Neuronal stem cell (in vitro differentiated cells): ENCODE measurements around the gene NKAIN4.

ENCODE experiments used
- DNase-seq: peaks from one replicate; pipeline ENCODE4 v3.0.0-alpha.2; 2013; ENCODE audit warnings: low spot score
- H2AFZ ChIP-seq: one replicate; pipeline ENCODE4 v1.6.1; 2013; ENCODE audit warnings: mild to moderate bottlenecking, low read length, inconsistent platforms
- H2AK5ac ChIP-seq: 2 replicates; pipeline ENCODE4 v1.6.1; 2013; ENCODE audit warnings: low read depth, mild to moderate bottlenecking, inconsistent platforms, low read length, moderate library complexity, mixed read lengths
- H2BK120ac ChIP-seq: 2 replicates; pipeline ENCODE4 v1.6.1; 2013; ENCODE audit warnings: low read depth, mild to moderate bottlenecking, inconsistent platforms, low read length, moderate library complexity, mixed read lengths
- H2BK12ac ChIP-seq: one replicate; pipeline ENCODE4 v1.6.1; 2013; ENCODE audit warnings: low read length, inconsistent platforms
- H2BK15ac ChIP-seq: 2 replicates; pipeline ENCODE4 v1.6.1; 2013; ENCODE audit warnings: mild to moderate bottlenecking, low read length, inconsistent platforms, mixed read lengths
- H2BK5ac ChIP-seq: one replicate; pipeline ENCODE4 v1.6.1; 2013; ENCODE audit warnings: inconsistent platforms, mild to moderate bottlenecking, low read length, moderate library complexity
- H3K14ac ChIP-seq: one replicate; pipeline ENCODE4 v1.6.1; 2013; ENCODE audit warnings: low read length, inconsistent platforms
- H3K18ac ChIP-seq: 2 replicates; pipeline ENCODE4 v1.6.1; 2013; ENCODE audit warnings: low read length, inconsistent platforms
- H3K23ac ChIP-seq: 2 replicates; pipeline ENCODE4 v1.6.1; 2013; ENCODE audit warnings: low read depth, mild to moderate bottlenecking, mixed read lengths, low read length, inconsistent platforms; ENCODE audit not compliant: poor library complexity
- H3K27ac ChIP-seq: replicated peaks from 3 replicates; pipeline ENCODE4 v1.5.1; 2013; ENCODE audit warnings: low read length, inconsistent platforms
- H3K27me3 ChIP-seq, 3 experiments: 2 replicates each; pipeline ENCODE4 v1.6.1; 2013; ENCODE audit warnings: low read length in 3 of 3, mild to moderate bottlenecking in 2 of 3, inconsistent platforms in 1 of 3, low read depth in 1 of 3, mixed read lengths in 1 of 3, moderate library complexity in 1 of 3; ENCODE audit not compliant: control insufficient read depth in 3 of 3, insufficient read depth in 3 of 3
- H3K36me3 ChIP-seq, 2 donors: replicated peaks in 1 of 2; 2 replicates each; pipeline ENCODE4 v1.6.1; 2013; ENCODE audit warnings: low read length in 2 of 2; ENCODE audit not compliant: control insufficient read depth in 2 of 2, insufficient read depth in 2 of 2
- H3K4ac ChIP-seq: 2 replicates; pipeline ENCODE4 v1.6.1; 2013; ENCODE audit warnings: inconsistent platforms, mild to moderate bottlenecking, low read length, moderate library complexity
- H3K4me1 ChIP-seq, 2 donors: 1 replicate in 1 of 2; 2 replicates in 1 of 2; pipeline ENCODE4 v1.6.1; 2013; ENCODE audit warnings: low read length in 2 of 2, low read depth in 1 of 2; ENCODE audit not compliant: control insufficient read depth in 2 of 2, insufficient read depth in 1 of 2
- H3K4me2 ChIP-seq: one replicate; pipeline ENCODE4 v1.6.1; 2013; ENCODE audit warnings: mild to moderate bottlenecking, low read length, inconsistent platforms; ENCODE audit not compliant: insufficient read depth, poor library complexity, severe bottlenecking
- H3K4me3 ChIP-seq, 2 donors: 2 replicates each; pipeline ENCODE4 v1.5.1; 2013; ENCODE audit warnings: low read length in 2 of 2, mild to moderate bottlenecking in 2 of 2, inconsistent platforms in 1 of 2, moderate library complexity in 1 of 2
- H3K79me1 ChIP-seq: one replicate; pipeline ENCODE4 v1.6.1; 2013; ENCODE audit warnings: low read depth, mild to moderate bottlenecking, inconsistent platforms, low read length, moderate library complexity
- H3K9ac ChIP-seq: one replicate; pipeline ENCODE4 v1.6.1; 2013; ENCODE audit warnings: mild to moderate bottlenecking, low read depth, low read length, inconsistent platforms; ENCODE audit not compliant: poor library complexity
- H3K9me3 ChIP-seq, 2 donors: replicated peaks in 1 of 2; 2 replicates each; pipeline versions ENCODE3 to v1.6.1; 2013; ENCODE audit warnings: low read length in 2 of 2, mild to moderate bottlenecking in 2 of 2, inconsistent platforms in 1 of 2, low read depth in 1 of 2, mixed read lengths in 1 of 2, moderate library complexity in 1 of 2; ENCODE audit not compliant: control insufficient read depth in 2 of 2, insufficient read depth in 1 of 2
- H4K8ac ChIP-seq: one replicate; pipeline ENCODE4 v1.6.1; 2013; ENCODE audit warnings: low read depth, mild to moderate bottlenecking, inconsistent platforms, low read length, moderate library complexity
- H4K91ac ChIP-seq: one replicate; pipeline ENCODE4 v1.6.1; 2013; ENCODE audit warnings: low read length, low read depth, mild to moderate bottlenecking, inconsistent platforms; ENCODE audit not compliant: poor library complexity
- WGBS, 2 donors: extraction: QIAGEN DNeasy Blood & Tissue Kit; methylation state at CpG; one replicate each; pipeline ENCODE4 v1.1.7; 2013; ENCODE audit warnings: missing lambda C conversion rate in 2 of 2, mixed read lengths in 1 of 2; ENCODE audit not compliant: insufficient read length in 2 of 2, insufficient replicate concordance in 1 of 2; ENCODE audit errors: extremely low coverage in 2 of 2; 5-methylcytosine and 5-hydroxymethylcytosine counted together

Gene NKAIN4

DNA sequence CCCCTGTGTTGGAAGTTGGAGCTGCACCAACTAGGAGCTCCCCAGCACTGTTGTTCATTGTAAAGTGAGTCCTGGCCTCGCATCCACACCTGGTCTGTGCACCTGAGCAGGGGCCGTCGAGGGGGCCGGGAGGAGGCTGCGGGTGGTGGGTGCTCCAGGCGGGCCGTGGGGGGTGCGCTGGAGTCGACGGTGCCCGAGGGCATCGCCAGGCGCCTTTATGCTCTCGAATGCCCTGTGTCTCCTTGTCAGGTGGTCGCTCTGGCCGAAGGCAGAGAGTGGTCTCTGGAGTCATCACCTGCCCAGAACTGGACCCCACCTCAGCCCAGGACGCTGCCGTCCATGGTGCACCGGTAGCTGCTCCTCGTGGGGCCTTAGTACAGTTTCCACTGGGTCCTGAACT, 22.7 kb upstream of the NKAIN4 start:
- no peak overlapping the region for H4K91ac ChIP-seq
- H3K27me3 ChIP-seq = no peaks in the 10 kb centered on the region
- WGBS, 2 donors = no CpG with 5 or more reads among the region's 20 CpGs
- no peak overlapping the region for H3K4me2 ChIP-seq
- H3K4me1 ChIP-seq = peaks cover 4 to 11% of the 10 kb centered on the region in 2 donors
- no peak overlapping the region for H2BK120ac ChIP-seq
- no peak overlapping the region for H2AFZ ChIP-seq
- H2BK5ac ChIP-seq = peak overlapping the region; percentile 39
- H3K23ac ChIP-seq = no peak overlapping the region
- no peak overlapping the region for H3K4ac ChIP-seq
- no peak overlapping the region for H4K8ac ChIP-seq
- no peak overlapping the region for H2BK15ac ChIP-seq
- H3K36me3 ChIP-seq = peaks cover 36 to 63% of the 10 kb centered on the region in 2 donors
- no peaks in the 10 kb centered on the region for H3K9me3 ChIP-seq
- DNase-seq = no peak
- H3K79me1 ChIP-seq = peaks cover 28% of the 10 kb centered on the region
- H3K14ac ChIP-seq = no peak overlapping the region
- no peak overlapping the region for H3K4me3 ChIP-seq
- no peak overlapping the region for H3K27ac ChIP-seq
- no peak overlapping the region for H2BK12ac ChIP-seq
- no peak overlapping the region for H3K9ac ChIP-seq
- no peak overlapping the region for H3K18ac ChIP-seq
- no peak overlapping the region for H2AK5ac ChIP-seq

DNA sequence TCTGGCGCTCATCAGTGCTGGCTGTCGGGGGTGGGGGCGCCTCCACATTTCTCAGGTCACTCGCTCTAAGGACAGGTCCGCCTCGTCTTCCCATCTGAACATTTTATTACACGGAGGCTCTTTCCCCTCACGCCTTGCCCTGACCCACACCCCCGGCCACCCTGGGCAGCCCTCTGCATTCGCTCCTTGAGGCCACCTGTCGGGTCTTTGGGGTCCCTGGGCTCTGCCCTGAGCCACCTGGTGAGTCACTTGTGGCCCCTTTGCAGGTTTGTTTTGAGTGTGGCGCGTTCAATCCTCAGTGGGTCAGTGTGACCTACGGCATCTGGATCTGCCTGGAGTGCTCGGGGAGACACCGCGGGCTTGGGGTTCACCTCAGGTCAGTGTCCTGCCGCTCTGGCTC, 21.6 kb upstream of the NKAIN4 start:
- Histone ChIP-seq H2BK5ac (no peak overlapping the region), H3K14ac (no peak overlapping the region), H3K27me3 (no peaks in the 10 kb centered on the region), H2AK5ac (no peak overlapping the region), H3K27ac (no peak overlapping the region), H3K18ac (no peak overlapping the region), H3K9me3 (no peaks in the 10 kb centered on the region), H4K8ac (no peak overlapping the region), H3K4me3 (no peak overlapping the region), H2BK15ac (no peak overlapping the region), H2BK120ac (no peak overlapping the region), H4K91ac (no peak overlapping the region), H3K9ac (no peak overlapping the region), H3K4me2 (no peak overlapping the region), H3K79me1 (peaks cover 28% of the 10 kb centered on the region), H3K36me3 (peaks cover 31 to 52% of the 10 kb centered on the region in 2 donors), H2BK12ac (no peak overlapping the region), H3K4ac (no peak overlapping the region), H3K23ac (no peak overlapping the region), H2AFZ (no peak overlapping the region), H3K4me1 (peaks cover 4 to 16% of the 10 kb centered on the region in 2 donors)
- no peak for DNase-seq
- no CpG with 5 or more reads among the region's 18 CpGs for WGBS, 2 donors

DNA sequence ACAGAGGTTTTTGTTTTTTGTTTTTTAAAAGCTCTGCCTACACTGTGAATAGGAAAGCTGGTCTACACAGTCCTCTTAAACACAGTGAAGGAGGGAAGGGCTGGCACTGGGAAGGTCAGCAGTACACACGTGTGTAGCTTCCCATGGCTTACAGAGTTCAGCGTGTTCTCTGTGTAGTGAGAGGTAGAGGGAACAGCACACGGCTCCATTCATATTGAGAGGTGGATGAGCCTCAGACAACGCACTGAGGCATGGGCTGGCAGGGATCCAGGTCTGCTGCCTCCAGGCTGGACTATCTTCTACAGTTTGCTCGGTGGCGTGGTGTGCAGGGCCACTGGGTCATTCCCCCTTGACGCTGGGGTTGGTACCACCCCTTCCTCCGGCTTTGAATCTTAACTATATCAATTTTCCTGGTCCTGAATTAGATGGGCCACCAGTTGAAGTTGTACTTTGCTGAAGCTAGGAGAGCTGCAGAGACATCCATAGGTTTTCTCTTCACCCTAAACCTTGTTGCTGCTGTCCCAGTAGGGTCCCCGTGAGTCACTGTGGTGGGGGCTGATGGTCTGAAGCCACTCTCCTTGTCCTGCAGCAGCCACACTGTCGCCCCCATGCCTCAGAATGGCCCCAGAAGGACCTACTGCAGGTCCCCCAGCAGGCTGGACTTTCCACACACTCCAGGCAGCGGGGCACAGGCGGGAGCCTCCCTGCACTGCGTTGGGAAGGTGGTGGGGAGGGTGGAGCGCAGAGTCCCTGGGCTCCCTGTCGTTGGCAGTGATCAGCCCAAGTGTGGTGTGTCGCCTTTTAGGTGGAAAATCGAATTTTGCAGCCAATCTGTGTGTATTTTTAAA, 20.3 kb upstream of the NKAIN4 start:
- Histone ChIP-seq H3K79me1 (peaks cover 26% of the 10 kb centered on the region), H2BK15ac (no peak overlapping the region), H2AK5ac (peak overlapping the region; percentile 31), H3K9me3 (no peaks in the 10 kb centered on the region), H3K27me3 (no peaks in the 10 kb centered on the region), H3K18ac (no peak overlapping the region), H3K4me1 (peaks cover 4 to 17% of the 10 kb centered on the region in 2 donors), H2BK12ac (no peak overlapping the region), H3K4me3 (peak overlapping the region; percentile 16 to 26), H3K23ac (peak overlapping the region; percentile 87), H3K14ac (no peak overlapping the region), H3K4me2 (no peak overlapping the region), H3K4ac (no peak overlapping the region), H2BK120ac (no peak overlapping the region), H2AFZ (no peak overlapping the region), H4K91ac (peak overlapping the region; percentile 26), H3K27ac (no peak overlapping the region), H4K8ac (peak overlapping the region; percentile 86), H3K36me3 (peaks cover 29 to 41% of the 10 kb centered on the region in 2 donors), H2BK5ac (no peak overlapping the region), H3K9ac (peak overlapping the region; percentile 30)
- WGBS, 2 donors = no CpG with 5 or more reads among the region's 17 CpGs
- no peak for DNase-seq

DNA sequence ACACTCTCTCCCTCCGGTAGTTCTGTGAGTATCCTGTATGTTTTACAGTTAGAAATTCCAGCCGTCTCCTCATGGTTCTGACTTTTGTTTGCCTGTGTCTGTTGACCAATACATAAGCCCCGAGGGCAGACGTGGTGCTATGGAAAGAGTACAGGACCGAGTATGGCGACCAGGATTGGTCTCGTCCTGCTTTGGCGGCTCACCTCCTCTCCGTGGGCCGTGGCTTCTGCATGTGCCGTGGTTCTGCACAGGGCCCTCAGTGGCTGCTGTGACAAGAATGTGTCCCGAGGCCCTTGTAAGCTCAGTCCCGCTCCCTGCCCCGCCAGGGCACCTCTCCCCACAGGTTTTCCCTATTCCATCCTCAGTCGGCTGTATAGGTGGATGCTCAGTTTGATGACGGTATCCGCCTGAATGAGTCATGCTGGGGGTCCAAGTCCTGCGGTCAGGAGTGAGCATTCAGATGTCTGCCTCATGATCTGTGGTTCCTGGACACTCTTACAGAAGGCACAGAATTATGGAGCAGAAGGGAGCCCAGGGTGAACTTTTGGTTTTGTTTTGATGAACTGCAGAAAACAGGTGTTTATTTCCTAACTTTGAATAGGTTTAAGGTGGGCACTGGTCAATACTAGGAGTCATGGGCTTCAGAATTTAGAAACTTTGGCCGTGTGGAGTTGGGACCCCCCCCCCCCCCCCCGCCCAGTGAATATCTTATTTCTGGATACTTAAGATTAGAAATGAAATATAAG, 19.5 kb upstream of the NKAIN4 start:
- no peaks in the 10 kb centered on the region for H3K9me3 ChIP-seq
- H3K4ac ChIP-seq = no peak overlapping the region
- no peak overlapping the region for H2AFZ ChIP-seq
- peak overlapping the region; percentile 4 to 96 for H3K4me3 ChIP-seq
- peaks cover 26% of the 10 kb centered on the region for H3K79me1 ChIP-seq
- no peak overlapping the region for H4K8ac ChIP-seq
- peak overlapping the region; percentile 16 for H3K23ac ChIP-seq
- no peak overlapping the region for H4K91ac ChIP-seq
- H3K27ac ChIP-seq = no peak overlapping the region
- no peak overlapping the region for H2BK12ac ChIP-seq
- H3K4me2 ChIP-seq = peak overlapping the region; percentile 34
- peak overlapping the region; percentile 47 for H3K9ac ChIP-seq
- H2BK15ac ChIP-seq = no peak overlapping the region
- H3K4me1 ChIP-seq = peaks cover 4 to 24% of the 10 kb centered on the region in 2 donors
- no peak for DNase-seq
- WGBS, 2 donors = no CpG with 5 or more reads among the region's 20 CpGs
- H3K14ac ChIP-seq = no peak overlapping the region
- no peak overlapping the region for H2BK5ac ChIP-seq
- H3K27me3 ChIP-seq = no peaks in the 10 kb centered on the region
- H2BK120ac ChIP-seq = no peak overlapping the region
- no peak overlapping the region for H2AK5ac ChIP-seq
- H3K18ac ChIP-seq = no peak overlapping the region
- peaks cover 25 to 33% of the 10 kb centered on the region in 2 donors for H3K36me3 ChIP-seq
